H1 (cell line): ENCODE results near the gene CCDC136. TPM values are rescaled to one million over a fixed set of nuclear protein-coding genes. Genes with fewer than 3 reads are reported as not detected.

Source experiments
- CTCF ChIA-PET: fragments of 300-600 bp; sonication (Branson Sonifier 250); formaldehyde crosslinking; loops from one replicate; lab custom pipeline; 2021; ENCODE audit not compliant: partially characterized antibody; lab: Charles Lee
- POLR2A ChIA-PET: fragments of 300-600 bp; sonication (Branson Sonifier 250); formaldehyde crosslinking; loops from one replicate; lab custom pipeline; 2021; ENCODE audit warnings: inconsistent platforms; ENCODE audit not compliant: partially characterized antibody; lab: Charles Lee
- DNase-seq, 2 experiments: peaks; one replicate each; pipeline versions ENCODE4 v3.0.0 to v3.0.0-alpha.2; 2010 to 2022; ENCODE audit warnings: low spot score in 2 of 2, low read depth in 1 of 2, mixed read lengths in 1 of 2
- FAIRE-seq: peaks from 2 replicates; lab custom pipeline; 2011; peaks lifted over from hg19 to GRCh38; lab: Jason Lieb, UNC
- H2AFZ ChIP-seq: 2 replicates; pipeline ENCODE4 v1.8.1; 2012; ENCODE audit warnings: low read length, inconsistent platforms
- H2AK5ac ChIP-seq: 2 replicates; pipeline ENCODE4 v1.6.1; 2013; ENCODE audit warnings: low read depth, low read length
- H2BK120ac ChIP-seq: replicated peaks from 2 replicates; pipeline ENCODE3; 2013; ENCODE audit warnings: low read depth, low read length, inconsistent platforms
- H2BK12ac ChIP-seq: 2 replicates; pipeline ENCODE4 v1.6.1; 2013; ENCODE audit warnings: low read depth, low read length
- H2BK15ac ChIP-seq: 2 replicates; pipeline ENCODE4 v1.6.1; 2013; ENCODE audit warnings: low read length
- H2BK20ac ChIP-seq: 2 replicates; pipeline ENCODE4 v1.6.1; 2013; ENCODE audit warnings: low read length
- H2BK5ac ChIP-seq: 2 replicates; pipeline ENCODE4 v1.6.1; 2013; ENCODE audit warnings: low read depth, low read length
- H3K14ac ChIP-seq: 2 replicates; pipeline ENCODE4 v1.6.1; 2013; ENCODE audit warnings: inconsistent platforms; ENCODE audit not compliant: insufficient read length
- H3K18ac ChIP-seq: 2 replicates; pipeline ENCODE4 v1.6.1; 2013; ENCODE audit warnings: low read length; ENCODE audit errors: extremely low read depth
- H3K23ac ChIP-seq: 2 replicates; pipeline ENCODE4 v1.6.1; 2013; ENCODE audit warnings: inconsistent platforms; ENCODE audit not compliant: insufficient read length
- H3K23me2 ChIP-seq: 2 replicates; pipeline ENCODE4 v1.6.1; 2013; ENCODE audit warnings: low read depth, low read length
- H3K27ac ChIP-seq: 2 replicates; pipeline ENCODE4 v1.6.1; 2011; ENCODE audit warnings: low read depth, low read length, inconsistent platforms
- H3K27me3 ChIP-seq, 4 experiments: replicated peaks in 1 of 4; 1 replicate in 1 of 4; 2 replicates in 3 of 4; pipeline versions ENCODE4 v1.6.1 to v1.8.1; 2011 to 2013; ENCODE audit warnings: low read length in 3 of 4, mild to moderate bottlenecking in 3 of 4, inconsistent platforms in 2 of 4, mixed read lengths in 2 of 4, moderate library complexity in 1 of 4; ENCODE audit not compliant: control insufficient read depth in 3 of 4, insufficient read depth in 3 of 4; ENCODE audit errors: extremely low read depth in 1 of 4
- H3K36me3 ChIP-seq, 4 experiments: 2 replicates each; pipeline versions ENCODE4 v1.6.1 to v1.8.1; 2011 to 2013; ENCODE audit warnings: mild to moderate bottlenecking in 4 of 4, low read length in 3 of 4, moderate library complexity in 2 of 4, control low read depth in 1 of 4, inconsistent platforms in 1 of 4; ENCODE audit not compliant: insufficient read depth in 4 of 4, control insufficient read depth in 2 of 4
- H3K4ac ChIP-seq: replicated peaks from 2 replicates; pipeline ENCODE3; 2013; ENCODE audit warnings: low read length, low read depth, mixed read lengths, inconsistent platforms; ENCODE audit not compliant: insufficient read length
- H3K4me1 ChIP-seq, 4 experiments: replicated peaks in 1 of 4; 1 replicate in 1 of 4; 2 replicates in 3 of 4; pipeline versions ENCODE4 v1.6.1 to v1.8.1; 2011 to 2013; ENCODE audit warnings: low read length in 3 of 4, inconsistent platforms in 2 of 4, mixed read lengths in 1 of 4; ENCODE audit not compliant: insufficient read depth in 4 of 4, control insufficient read depth in 3 of 4
- H3K4me2 ChIP-seq, 2 experiments: 2 replicates each; pipeline versions ENCODE4 v1.6.1 to v1.8.1; 2011 to 2013; ENCODE audit warnings: low read depth in 2 of 2, low read length in 2 of 2, control low read depth in 1 of 2, inconsistent platforms in 1 of 2, mild to moderate bottlenecking in 1 of 2; ENCODE audit not compliant: insufficient read depth in 1 of 2
- H3K4me3 ChIP-seq, 4 experiments: fragments of 200-600, 300-600 bp in 1 of 4; sonication (generic), shearing (Covaris generic), sonication (Bioruptor Twin) in 1 of 4; 2 replicates each; pipeline versions ENCODE4 v1.5.1 to v1.8.1; 2011 to 2016; ENCODE audit warnings: low read length in 4 of 4, low read depth in 3 of 4, control low read depth in 2 of 4, inconsistent platforms in 2 of 4, mild to moderate bottlenecking in 2 of 4, mixed read lengths in 1 of 4, moderate library complexity in 1 of 4; ENCODE audit not compliant: insufficient read depth in 2 of 4; ENCODE audit errors: extremely low read depth in 1 of 4
- H3K56ac ChIP-seq: replicated peaks from 2 replicates; pipeline ENCODE3; 2013; ENCODE audit warnings: low read depth, mild to moderate bottlenecking, mixed read lengths, low read length, inconsistent platforms; ENCODE audit not compliant: insufficient read length
- H3K79me1 ChIP-seq: 2 replicates; pipeline ENCODE4 v1.6.1; 2013; ENCODE audit warnings: low read depth, low read length, control low read depth
- H3K79me2 ChIP-seq, 2 experiments: 2 replicates each; pipeline versions ENCODE4 v1.6.1 to v1.8.1; 2012 to 2013; ENCODE audit warnings: low read length in 2 of 2, mild to moderate bottlenecking in 2 of 2, inconsistent platforms in 1 of 2; ENCODE audit not compliant: insufficient read depth in 2 of 2, control insufficient read depth in 1 of 2
- H3K9ac ChIP-seq, 4 experiments: replicated peaks in 1 of 4; 1 replicate in 1 of 4; 2 replicates in 3 of 4; pipeline versions ENCODE4 v1.6.1 to v1.8.1; 2011 to 2013; ENCODE audit warnings: low read depth in 3 of 4, low read length in 3 of 4, control low read depth in 2 of 4, mild to moderate bottlenecking in 2 of 4, moderate library complexity in 2 of 4, inconsistent platforms in 1 of 4; ENCODE audit errors: extremely low read depth in 1 of 4
- H3K9me3 ChIP-seq, 2 experiments: 2 replicates each; pipeline versions ENCODE4 v1.6.1 to v1.8.1; 2012 to 2013; ENCODE audit warnings: mild to moderate bottlenecking in 2 of 2, moderate library complexity in 2 of 2, control low read depth in 1 of 2, inconsistent platforms in 1 of 2, low read depth in 1 of 2, low read length in 1 of 2, mixed read lengths in 1 of 2; ENCODE audit not compliant: insufficient read depth in 2 of 2
- H4K20me1 ChIP-seq, 2 experiments: replicated peaks in 1 of 2; 2 replicates each; pipeline versions ENCODE3 to v1.8.1; 2011 to 2013; ENCODE audit warnings: inconsistent platforms in 2 of 2, low read length in 2 of 2, mild to moderate bottlenecking in 1 of 2; ENCODE audit not compliant: insufficient read depth in 2 of 2, control insufficient read depth in 1 of 2
- H4K5ac ChIP-seq: 2 replicates; pipeline ENCODE4 v1.6.1; 2013; ENCODE audit warnings: low read length, low read depth, mixed read lengths, inconsistent platforms; ENCODE audit not compliant: insufficient read length
- H4K8ac ChIP-seq: 2 replicates; pipeline ENCODE4 v1.8.0; 2013; ENCODE audit warnings: mild to moderate bottlenecking, moderate library complexity, low read length, inconsistent platforms; ENCODE audit not compliant: insufficient read depth; ENCODE audit errors: extremely low read depth
- H4K91ac ChIP-seq: replicated peaks from 2 replicates; pipeline ENCODE3; 2013; ENCODE audit warnings: low read length, mixed read lengths, inconsistent platforms; ENCODE audit not compliant: insufficient read length
- HDAC2 ChIP-seq, 2 experiments: fragments of 300-600 bp in 1 of 2; sonication (generic) in 1 of 2; IDR thresholded peaks; 2 replicates each; pipeline ENCODE4 v1.6.1; 2011 to 2012; ENCODE audit warnings: low read depth in 2 of 2, low read length in 2 of 2, mild to moderate bottlenecking in 2 of 2, moderate library complexity in 2 of 2, borderline replicate concordance in 1 of 2, inconsistent platforms in 1 of 2
- JUN ChIP-seq: IDR thresholded peaks from 2 replicates; pipeline ENCODE4 v1.6.1; 2011; ENCODE audit warnings: low read depth, mild to moderate bottlenecking, improper control_type of control experiment, low read length
- RAD21 ChIP-seq, 2 experiments: IDR thresholded peaks in 1 of 2; conservative IDR thresholded peaks in 1 of 2; 2 replicates each; pipeline ENCODE4 v1.6.1; 2011; ENCODE audit warnings: low read depth in 2 of 2, low read length in 2 of 2, improper control_type of control experiment in 1 of 2, inconsistent platforms in 1 of 2, mild to moderate bottlenecking in 1 of 2, moderate library complexity in 1 of 2
- SIN3A ChIP-seq, 2 experiments: IDR thresholded peaks in 1 of 2; conservative IDR thresholded peaks in 1 of 2; 2 replicates each; pipeline ENCODE4 v1.6.1; 2011 to 2012; ENCODE audit warnings: low read length in 2 of 2, improper control_type of control experiment in 1 of 2, low read depth in 1 of 2, mild to moderate bottlenecking in 1 of 2
- WGBS, 2 experiments: shearing (Covaris generic) in 1 of 2; methylation state at CpG; one replicate each; pipeline versions ENCODE4 v1.1.6 to v1.1.7; 2013 to 2015; ENCODE audit warnings: low lambda C conversion rate in 2 of 2, mixed read lengths in 2 of 2, inconsistent platforms in 1 of 2, low coverage in 1 of 2, missing lambda C conversion rate in 1 of 2; ENCODE audit not compliant: insufficient replicate concordance in 2 of 2, insufficient coverage in 1 of 2, insufficient read length in 1 of 2; ENCODE audit errors: extremely low coverage in 1 of 2, missing lambda C conversion rate in 1 of 2; 5-methylcytosine and 5-hydroxymethylcytosine counted together
- polyA plus RNA-seq, 7 experiments: library from polyadenylated mRNA; depleted of rRNA in 3 of 7; stranded (reverse) in 5 of 7; unstranded in 2 of 7; fragments of >200 nt in 5 of 7; fragments of 200-250 nt in 2 of 7; gene quantifications; 1 replicate in 5 of 7; 2 replicates in 1 of 7; 4 replicates in 1 of 7; pipeline versions ENCODE4 v1.2.1 to v1.2.3, GENCODE V29; 2011 to 2013; ENCODE audit warnings: missing spikeins in 2 of 7, mixed read lengths in 2 of 7
- total RNA-seq: library from RNA; stranded (reverse); fragmentation: NEBNext Ultra II Directional; extraction: Animal tissue kit (Norgen Biotek cat#: 25700); gene quantifications from 2 replicates; pipeline ENCODE4 v1.2.1, GENCODE V29; 2021
- TF ChIP-seq, protein P1 (sequence below): IDR thresholded peaks from 2 replicates; pipeline ENCODE4 v1.6.1; 2012; ENCODE audit warnings: inconsistent platforms

The CCDC136 gene
- total and polyA plus RNA-seq, 2 of the 8 experiments (the other 6 are each of a cell fraction or from before 2014, with no cell fraction given) = 35.6 to 47.7 TPM

DNA sequence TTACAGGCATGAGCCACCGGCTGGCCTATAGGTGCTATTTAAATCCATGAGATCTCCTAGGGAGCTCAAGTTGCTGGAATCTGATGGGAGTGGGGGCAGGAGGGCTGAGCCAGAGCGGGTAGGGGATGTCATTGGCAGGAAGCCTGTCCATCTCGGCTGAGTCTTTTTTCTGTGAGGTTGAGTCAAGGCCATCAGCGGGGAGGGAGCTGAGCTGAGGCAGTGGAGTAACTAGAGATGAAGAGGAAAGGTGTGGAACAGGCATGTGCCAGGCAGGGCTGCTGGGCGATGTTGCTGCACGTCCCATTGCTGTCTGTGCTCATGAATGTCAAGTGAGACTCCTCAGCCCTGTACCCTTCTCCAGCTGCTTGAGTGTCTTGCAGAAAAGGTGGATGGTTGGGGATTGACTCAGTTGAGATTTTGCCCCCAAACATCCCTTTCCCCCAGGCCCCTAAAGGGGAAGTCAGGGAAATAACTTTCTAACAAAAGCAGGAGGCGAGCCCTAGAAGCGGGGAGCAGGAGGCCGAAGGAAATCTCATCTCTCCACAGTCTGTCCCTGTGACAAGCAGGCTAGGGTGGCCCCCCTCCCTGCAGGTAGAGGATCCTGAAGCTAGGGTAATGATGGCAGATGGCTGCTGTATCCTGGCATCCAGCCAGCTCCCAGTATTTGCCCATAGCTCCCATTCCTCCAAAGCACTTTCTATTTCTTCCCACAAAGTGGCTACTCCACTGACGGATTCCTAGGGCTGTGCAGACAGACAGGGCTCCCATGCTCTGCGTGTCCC is 76.3 kb downstream of the CCDC136 start:
- no peak overlapping the region for H2BK15ac ChIP-seq
- H4K20me1 ChIP-seq = peaks cover 3 to 20% of the 10 kb centered on the region in 2 experiments
- POLR2A ChIA-PET = interaction anchor here (0.6 to 4.5 kb wide), 11 partner anchors 8 to 409 kb away, joined by 3 to 27 read pairs (median 4); partner anchors contain the start of gene KCP
- peak overlapping the region; percentile 82 to 87 for H3K4me2 ChIP-seq
- H3K79me2 ChIP-seq = no peaks in the 10 kb centered on the region
- no peak overlapping the region for H3K9ac ChIP-seq
- no peak overlapping the region for H3K18ac ChIP-seq
- H4K91ac ChIP-seq = no peak overlapping the region
- H2AK5ac ChIP-seq = no peak overlapping the region
- H3K27ac ChIP-seq = no peak overlapping the region
- H2AFZ ChIP-seq = no peak overlapping the region
- 54% methylated on average over 11 of the region's 11 CpGs; no CpG with 5 or more reads in 1 of the 2 experiments for WGBS, 2 experiments
- no peak overlapping the region for H3K14ac ChIP-seq
- no peaks in the 10 kb centered on the region for H3K36me3 ChIP-seq
- peaks cover 0 to 21% (median 12%) of the 10 kb centered on the region in 4 experiments; a peak in 6 of 7 replicates for H3K4me1 ChIP-seq
- H4K5ac ChIP-seq = no peak overlapping the region
- no peak overlapping the region for H2BK20ac ChIP-seq
- H4K8ac ChIP-seq = no peak overlapping the region
- no peak for DNase-seq
- H3K23ac ChIP-seq = no peak overlapping the region
- H2BK5ac ChIP-seq = no peak overlapping the region
- no peaks in the 10 kb centered on the region for H3K9me3 ChIP-seq
- H3K27me3 ChIP-seq = peaks cover 5 to 42% (median 36%) of the 10 kb centered on the region in 4 experiments
- H2BK120ac ChIP-seq = no peak overlapping the region
- no peak for FAIRE-seq
- H3K79me1 ChIP-seq = no peaks in the 10 kb centered on the region; the same call in 1 of the 2 replicates
- H3K4me3 ChIP-seq = peak overlapping the region in 1 of 4 experiments; percentile 73; a peak in 2 of 8 replicates
- H3K23me2 ChIP-seq = peaks cover 14% of the 10 kb centered on the region
- H3K4ac ChIP-seq = no peak overlapping the region
- H2BK12ac ChIP-seq = no peak overlapping the region
- H3K56ac ChIP-seq = no peak overlapping the region
- CTCF ChIA-PET = interaction anchor here (0.7 to 10.2 kb wide), 12 partner anchors 8 to 407 kb away, joined by 3 to 148 read pairs (median 4); no protein-coding TSS in a partner anchor
- TF ChIP-seq RAD21 (IDR thresholded peaks at IDR 0.05 in 1 of 2, conservative IDR thresholded peaks at IDR 0.05 in 1 of 2; ENCODE audit: low read depth in 2 of 2, low read length in 2 of 2) = no peak
- no peak for TF ChIP-seq JUN
- TF ChIP-seq, protein P1, sequence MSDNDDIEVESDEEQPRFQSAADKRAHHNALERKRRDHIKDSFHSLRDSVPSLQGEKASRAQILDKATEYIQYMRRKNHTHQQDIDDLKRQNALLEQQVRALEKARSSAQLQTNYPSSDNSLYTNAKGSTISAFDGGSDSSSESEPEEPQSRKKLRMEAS = peak; percentile 32; the same call in 1 of the 2 replicates
- TF ChIP-seq SIN3A (conservative IDR thresholded peaks at IDR 0.05 in 1 of 2, IDR thresholded peaks at IDR 0.05 in 1 of 2; ENCODE audit: low read depth in 1 of 2, low read length in 2 of 2) = no peak
- no peak for TF ChIP-seq HDAC2 (IDR thresholded peaks at IDR 0.05; ENCODE audit: borderline replicate concordance in 1 of 2, low read depth in 2 of 2, low read length in 2 of 2)
